Pancreas (tissue), 10 donors: ENCODE measurements around the gene FARS2. TPM values are rescaled to one million over a fixed set of nuclear protein-coding genes. Genes with fewer than 3 reads are reported as not detected.

Experiments used
- ATAC-seq, 4 donors: fragments of 200-7000 bp; cut with Tn5 transposase; one replicate each; pipeline versions ENCODE4 v1.8.0 to v1.9.1; 2020; ENCODE audit warnings: mild to moderate bottlenecking in 4 of 4, moderate library complexity in 4 of 4
- DNase-seq, 6 donors: peaks; one replicate each; pipeline ENCODE4 v3.0.0-alpha.2; 2020
- FAIRE-seq: peaks from 2 replicates; lab custom pipeline; 2012; peaks lifted over from hg19 to GRCh38; lab: Jason Lieb, UNC
- H3K27ac ChIP-seq, 4 donors: fragments of 200-600 bp; sonication (generic); 1 replicate in 3 of 4; 2 replicates in 1 of 4; pipeline versions ENCODE4 v1.5.0 to v1.8.0; 2020
- H3K27me3 ChIP-seq, 4 donors: fragments of 200-600 bp; one replicate each; pipeline ENCODE4 v1.8.0; 2021
- H3K36me3 ChIP-seq, 3 donors: fragments of 200-600 bp; sonication (generic) in 1 of 3; one replicate each; pipeline versions ENCODE4 v1.5.0 to v1.8.0; 2020 to 2021
- H3K4me1 ChIP-seq, 3 donors: fragments of 200-600 bp; one replicate each; pipeline ENCODE4 v1.8.0; 2021
- H3K4me3 ChIP-seq, 4 donors: fragments of 200-600 bp; sonication (generic) in 2 of 4; one replicate each; pipeline versions ENCODE4 v1.5.0 to v1.8.0; 2020 to 2021
- H3K9me3 ChIP-seq, 4 donors: fragments of 200-600 bp; one replicate each; pipeline ENCODE4 v1.8.0; 2021
- CTCF ChIP-seq, 4 donors: fragments of 200-600 bp; sonication (generic) in 3 of 4; IDR thresholded peaks; one replicate each; pipeline versions ENCODE4 v1.5.0 to v1.8.0; 2021; ENCODE audit warnings: antibody characterized with exemption in 4 of 4
- WGBS, 2 donors: extraction: QIAGEN DNeasy Blood & Tissue Kit; methylation state at CpG; one replicate each; pipeline ENCODE4 v1.1.7; 2013; 5-methylcytosine and 5-hydroxymethylcytosine counted together
- intact Hi-C, 3 donors: fragments of 100-400 bp; cut with DNase I; formaldehyde crosslinking; loops; one replicate each; pipeline versions ENCODE4 v1.11.1 to v1.14.2; 2022
- polyA plus RNA-seq, 2 donors: library from polyadenylated mRNA; stranded (reverse); fragments of 200-250 nt; gene quantifications; one replicate each; pipeline ENCODE4 v1.2.3, GENCODE V29; 2013
- total RNA-seq, 6 donors: library from RNA; stranded (reverse); fragmentation: NEBNext Ultra II Directional in 4 of 6; extraction: Animal tissue kit (Norgen Biotek cat#: 25700) in 4 of 6; gene quantifications; one replicate each; pipeline versions ENCODE4 v1.2.1 to v1.2.4, GENCODE V29; 2021 to 2023
- donor health status: healthy with polysubstance abuse.
- donor health status: DM: no; HTN: no; CAD: no; lungs with moderate emphysema.
- donor health status: DM: no; HTN: no; CAD: no.
- donor health status: control.
- donor health status: control.
- donor health status: Bipolar disorder and iron deficiency.
- donor health status: DM: yes; HTN: yes; CAD: no.
- donor health status: DM: no; HTN: no; CAD: no.
- donor health status: DM: no; HTN: no; CAD: no.
- donor health status: DM: yes; HTN: yes; CAD: no.

The FARS2 gene
- total and polyA plus RNA-seq, 8 donors, result 4.1 to 10.3 (median 7.5) TPM

GRCh38 chr6:5286780-5287179 is 25.5 kb downstream of the FARS2 start:
- Histone ChIP-seq H3K4me3 (no peak overlapping the region), H3K27me3 (no peaks in the 10 kb centered on the region), H3K9me3 (no peaks in the 10 kb centered on the region), H3K4me1 (no peaks in the 10 kb centered on the region), H3K27ac (no peak overlapping the region), H3K36me3 (no peaks in the 10 kb centered on the region)
- 92 to 94% methylated on average over 7 of the region's 7 CpGs for WGBS, 2 donors
- no peak for ATAC-seq
- no peak for DNase-seq
- TF ChIP-seq CTCF (IDR thresholded peaks at IDR 0.05), result no peak
- intact Hi-C loops, result no loop called here
- no peak for FAIRE-seq

GRCh38 chr6:5287205-5287965 is 26.1 kb downstream of the FARS2 start:
- ATAC-seq, result peak in 3 of 4 donors; percentile 48 to 71 (median 64)
- Histone ChIP-seq H3K27ac (no peak overlapping the region), H3K27me3 (no peaks in the 10 kb centered on the region), H3K4me1 (no peaks in the 10 kb centered on the region), H3K36me3 (no peaks in the 10 kb centered on the region), H3K9me3 (no peaks in the 10 kb centered on the region), H3K4me3 (no peak overlapping the region)
- WGBS, 2 donors, result 84 to 86% methylated on average over 12 of the region's 12 CpGs
- FAIRE-seq, result no peak
- intact Hi-C loops, result no loop called here
- no peak for TF ChIP-seq CTCF (IDR thresholded peaks at IDR 0.05)
- no peak for DNase-seq

- H3K27me3 ChIP-seq, result no peaks in the 10 kb centered on the region
- FAIRE-seq (no peak), ATAC-seq (peak in 1 of 4 donors; percentile 21), DNase-seq (no peak)
- no peak for TF ChIP-seq CTCF (IDR thresholded peaks at IDR 0.05)
- H3K9me3 ChIP-seq, result no peaks in the 10 kb centered on the region
- no peaks in the 10 kb centered on the region for H3K36me3 ChIP-seq
- H3K4me1 ChIP-seq, result no peaks in the 10 kb centered on the region
- no peak overlapping the region for H3K4me3 ChIP-seq
- intact Hi-C loops, result no loop called here
- H3K27ac ChIP-seq, result no peak overlapping the region
- 40 to 51% methylated on average over 2 of the region's 2 CpGs for WGBS, 2 donors
Measured at GRCh38 chr6:5287966-5288297, 26.6 kb downstream of the FARS2 start.

- peaks cover 10 to 12% (median 11%) of the 10 kb centered on the region in 3 donors for H3K4me1 ChIP-seq
- H3K4me3 ChIP-seq, result no peak overlapping the region
- H3K27me3 ChIP-seq, result no peaks in the 10 kb centered on the region
- H3K9me3 ChIP-seq, result no peaks in the 10 kb centered on the region
- FAIRE-seq (no peak), DNase-seq (no peak), ATAC-seq (no peak)
- no peak for TF ChIP-seq CTCF (IDR thresholded peaks at IDR 0.05)
- WGBS, 2 donors, result 86 to 95% methylated on average over 1 of the region's 1 CpG
- H3K27ac ChIP-seq, result no peak overlapping the region
- H3K36me3 ChIP-seq, result no peaks in the 10 kb centered on the region
- intact Hi-C loops, result no loop called here
Measured at GRCh38 chr6:5290097-5290496, 28.8 kb downstream of the FARS2 start.

GRCh38 chr6:5290500-5290899 is 29.2 kb downstream of the FARS2 start:
- intact Hi-C loops, result no loop called here

More at GRCh38 chr6:5290500-5290899, 29.2 kb downstream of the FARS2 start:
- ATAC-seq (no peak), FAIRE-seq (no peak), DNase-seq (no peak)
- H3K36me3 ChIP-seq, result no peaks in the 10 kb centered on the region
- H3K4me1 ChIP-seq, result peaks cover 10 to 13% (median 11%) of the 10 kb centered on the region in 3 donors
- no peaks in the 10 kb centered on the region for H3K27me3 ChIP-seq
- no peak overlapping the region for H3K4me3 ChIP-seq
- H3K27ac ChIP-seq, result no peak overlapping the region
- TF ChIP-seq CTCF (IDR thresholded peaks at IDR 0.05), result no peak
- H3K9me3 ChIP-seq, result no peaks in the 10 kb centered on the region
